HFFc6 (cell line): ENCODE measurements around the gene DACT3. TPM values are rescaled to one million over a fixed set of nuclear protein-coding genes. Genes with fewer than 3 reads are reported as not detected.

Experiments
- DNase-seq: peaks from one replicate; pipeline ENCODE4 v3.0.0-alpha.2; 2018
- H3K27ac Mint-ChIP-seq: 2 replicates; pipeline ENCODE4 v1.8.0; 2020; ENCODE audit warnings: mild to moderate bottlenecking, mixed read lengths
- H3K27me3 Mint-ChIP-seq: 2 replicates; pipeline ENCODE4 v1.8.0; 2021; ENCODE audit warnings: mild to moderate bottlenecking, moderate library complexity, mixed read lengths; ENCODE audit not compliant: insufficient read depth
- H3K36me3 Mint-ChIP-seq: 2 replicates; pipeline ENCODE4 v1.8.0; 2021; ENCODE audit warnings: low read depth, mixed read lengths
- H3K4me1 Mint-ChIP-seq: 2 replicates; pipeline ENCODE4 v1.8.0; 2020; ENCODE audit warnings: low read depth, mixed read lengths
- H3K4me3 Mint-ChIP-seq: 2 replicates; pipeline ENCODE4 v1.8.0; 2020; ENCODE audit warnings: mild to moderate bottlenecking, moderate library complexity, mixed read lengths
- H3K9me3 Mint-ChIP-seq: 2 replicates; pipeline ENCODE4 v1.8.0; 2020; ENCODE audit warnings: mild to moderate bottlenecking, mixed read lengths
- total RNA-seq, 6 experiments: library from RNA; stranded (reverse); fragmentation: NEBNext Ultra II Directional; extraction: Animal tissue kit (Norgen Biotek cat#: 25700); gene quantifications; 2 replicates in 1 of 6; 3 replicates in 5 of 6; pipeline ENCODE4 v1.2.3, GENCODE V29; 2021
- TF ChIP-seq, protein P1 (sequence below): fragments of 200-600 bp; sonication (generic); IDR thresholded peaks from 2 replicates; pipeline ENCODE4 v1.5.0; 2021; ENCODE audit warnings: antibody characterized with exemption, mild to moderate bottlenecking

DACT3 gene
- total RNA-seq, 6 experiments from 2014 or later, result 12.6 to 17.2 (median 15.5) TPM

DNA sequence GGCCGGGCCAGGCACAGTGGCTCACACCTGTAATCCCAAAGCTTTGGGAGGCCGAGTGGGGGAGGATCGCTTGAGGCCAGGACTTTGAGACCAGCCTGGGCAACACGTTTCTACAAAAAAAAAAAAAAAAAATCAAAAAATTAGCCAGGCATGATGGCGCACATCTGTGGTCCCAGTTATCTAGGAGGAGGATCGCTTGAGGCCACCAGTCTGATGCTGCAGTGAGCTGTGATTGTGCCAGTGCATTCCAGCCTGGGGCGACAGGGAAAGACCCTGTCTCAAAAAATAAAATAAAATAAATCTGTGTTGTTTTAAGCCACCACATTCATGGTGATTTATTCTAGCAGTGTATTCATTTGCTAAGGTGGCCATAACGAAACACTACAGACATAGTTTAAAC is 4.1 kb upstream of the DACT3 start:
- H3K4me1 Mint-ChIP-seq, result peaks cover 21% of the 10 kb centered on the region
- no peaks in the 10 kb centered on the region; the same call in 1 of the 2 replicates for H3K27me3 Mint-ChIP-seq
- no peak overlapping the region for H3K27ac Mint-ChIP-seq
- TF ChIP-seq, protein P1, sequence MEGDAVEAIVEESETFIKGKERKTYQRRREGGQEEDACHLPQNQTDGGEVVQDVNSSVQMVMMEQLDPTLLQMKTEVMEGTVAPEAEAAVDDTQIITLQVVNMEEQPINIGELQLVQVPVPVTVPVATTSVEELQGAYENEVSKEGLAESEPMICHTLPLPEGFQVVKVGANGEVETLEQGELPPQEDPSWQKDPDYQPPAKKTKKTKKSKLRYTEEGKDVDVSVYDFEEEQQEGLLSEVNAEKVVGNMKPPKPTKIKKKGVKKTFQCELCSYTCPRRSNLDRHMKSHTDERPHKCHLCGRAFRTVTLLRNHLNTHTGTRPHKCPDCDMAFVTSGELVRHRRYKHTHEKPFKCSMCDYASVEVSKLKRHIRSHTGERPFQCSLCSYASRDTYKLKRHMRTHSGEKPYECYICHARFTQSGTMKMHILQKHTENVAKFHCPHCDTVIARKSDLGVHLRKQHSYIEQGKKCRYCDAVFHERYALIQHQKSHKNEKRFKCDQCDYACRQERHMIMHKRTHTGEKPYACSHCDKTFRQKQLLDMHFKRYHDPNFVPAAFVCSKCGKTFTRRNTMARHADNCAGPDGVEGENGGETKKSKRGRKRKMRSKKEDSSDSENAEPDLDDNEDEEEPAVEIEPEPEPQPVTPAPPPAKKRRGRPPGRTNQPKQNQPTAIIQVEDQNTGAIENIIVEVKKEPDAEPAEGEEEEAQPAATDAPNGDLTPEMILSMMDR, result no peak
- no peak for DNase-seq
- no peaks in the 10 kb centered on the region for H3K36me3 Mint-ChIP-seq
- no peaks in the 10 kb centered on the region for H3K9me3 Mint-ChIP-seq
- H3K4me3 Mint-ChIP-seq, result no peak overlapping the region

DNA sequence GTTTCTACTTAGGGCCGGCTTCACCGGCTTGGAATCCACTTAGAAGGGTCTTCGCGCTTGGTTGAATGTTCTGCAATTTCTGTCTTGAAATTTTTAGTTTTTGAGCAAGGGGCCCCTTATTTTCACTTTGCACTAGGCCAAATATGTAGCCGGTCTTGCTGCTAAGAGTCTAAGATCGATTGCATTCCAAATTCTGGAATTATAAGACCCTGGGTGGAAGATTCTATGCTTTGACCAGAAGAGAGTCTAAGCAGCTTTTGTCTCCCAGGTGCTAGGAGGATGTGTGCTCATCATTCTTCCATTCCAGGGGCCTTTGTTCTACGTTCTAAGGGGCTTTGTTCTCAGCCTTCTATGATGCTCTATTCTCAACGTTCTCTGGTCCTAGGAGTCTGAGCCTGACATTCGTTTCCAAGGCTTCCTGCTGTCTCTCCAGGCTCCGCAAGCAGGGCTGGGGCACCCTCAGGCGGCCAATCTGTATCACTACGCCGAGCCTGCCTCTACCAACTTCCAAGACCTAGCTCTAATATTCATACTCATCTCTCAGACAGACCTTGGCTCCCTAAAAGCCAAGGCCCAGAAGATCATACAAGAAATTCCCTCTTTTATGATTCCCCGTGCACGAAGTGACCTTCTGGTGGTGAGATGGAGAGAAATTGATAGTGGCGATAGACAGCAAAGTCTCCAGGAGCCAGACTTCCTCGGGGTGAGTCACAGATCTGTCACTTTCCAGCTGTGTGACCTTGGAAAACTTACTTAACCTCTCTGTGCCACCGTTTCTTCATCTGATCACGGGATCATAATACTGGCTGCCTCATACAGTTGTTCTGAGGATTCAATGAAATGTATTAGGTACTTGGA is 982 bp upstream of the DACT3 start:
- Mint-ChIP-seq H3K9me3 (no peaks in the 10 kb centered on the region), H3K27me3 (peaks cover 2% of the 10 kb centered on the region), H3K4me1 (peaks cover 30% of the 10 kb centered on the region), H3K36me3 (peaks cover 1% of the 10 kb centered on the region; the same call in 1 of the 2 replicates), H3K4me3 (peak overlapping the region; percentile 88), H3K27ac (peak overlapping the region; percentile 83)
- peak; percentile 91 for DNase-seq
- TF ChIP-seq, protein P1, result peak; percentile 88

DNA sequence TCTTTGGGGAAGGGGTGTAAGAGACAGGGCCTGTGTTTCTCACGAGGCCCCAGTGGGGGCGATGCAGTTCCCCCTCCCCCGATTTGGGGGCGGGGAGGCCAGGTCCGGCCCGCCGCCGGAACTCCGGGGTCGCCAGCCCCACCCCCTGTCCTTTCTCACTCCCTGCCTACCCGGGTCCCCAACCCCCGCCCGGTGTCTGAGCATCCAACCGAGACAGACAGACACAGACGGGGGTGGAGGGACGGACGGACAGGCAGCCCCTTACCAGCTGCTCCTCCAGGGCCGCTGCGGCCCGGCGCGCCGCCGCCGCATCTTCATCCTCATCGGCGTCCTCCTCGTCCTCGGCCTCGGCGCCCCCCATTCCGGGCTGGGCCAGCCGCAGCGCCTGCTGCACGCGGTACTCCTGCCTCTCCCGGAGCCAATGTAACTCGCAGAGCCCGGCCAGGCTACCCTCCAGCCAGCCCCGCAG is 397 bp downstream of the DACT3 start:
- TF ChIP-seq, protein P1, result no peak; the same call in 1 of the 2 replicates
- H3K9me3 Mint-ChIP-seq, result no peaks in the 10 kb centered on the region
- peaks cover 8% of the 10 kb centered on the region for H3K36me3 Mint-ChIP-seq
- DNase-seq, result no peak
- H3K27me3 Mint-ChIP-seq, result peaks cover 2% of the 10 kb centered on the region
- H3K4me3 Mint-ChIP-seq, result peak overlapping the region; percentile 93
- H3K4me1 Mint-ChIP-seq, result peaks cover 30% of the 10 kb centered on the region
- H3K27ac Mint-ChIP-seq, result 0 out of 2 replicates have a peak overlapping the region, but pooled peaks have one; percentile 77

DNA sequence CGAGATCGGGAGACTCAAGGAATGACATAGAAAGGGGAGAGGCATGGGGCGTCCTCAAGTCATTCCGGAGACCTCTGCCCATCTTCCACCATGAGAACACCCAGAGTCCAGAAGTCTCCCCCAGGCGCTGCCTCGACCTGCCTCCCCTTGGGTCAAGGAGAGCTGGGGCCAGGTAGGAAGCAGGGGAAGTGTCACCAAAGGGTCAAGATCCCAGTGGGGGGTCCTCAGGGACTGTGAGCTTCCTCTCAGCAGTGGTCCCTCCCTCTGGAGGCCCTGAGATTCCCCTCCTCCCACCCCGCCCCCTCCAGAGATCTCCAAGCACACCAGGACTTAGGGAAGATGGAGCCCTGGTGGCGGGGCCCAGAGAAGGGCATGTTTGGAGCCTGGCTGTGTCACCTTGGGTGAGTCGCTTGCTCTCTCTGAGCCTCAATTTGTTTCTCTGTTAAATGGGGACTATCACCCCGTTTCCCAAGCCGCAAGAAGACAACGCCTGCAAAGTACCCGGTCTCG is 919 bp downstream of the DACT3 start:
- Mint-ChIP-seq H3K27ac (peak overlapping the region; percentile 77), H3K36me3 (peaks cover 9% of the 10 kb centered on the region), H3K27me3 (peaks cover 2% of the 10 kb centered on the region), H3K4me3 (peak overlapping the region; percentile 93), H3K9me3 (no peaks in the 10 kb centered on the region), H3K4me1 (peaks cover 32% of the 10 kb centered on the region)
- no peak for DNase-seq
- TF ChIP-seq, protein P1, result 0 out of 2 replicates have a peak, but pooled peaks have one; percentile 15

DNA sequence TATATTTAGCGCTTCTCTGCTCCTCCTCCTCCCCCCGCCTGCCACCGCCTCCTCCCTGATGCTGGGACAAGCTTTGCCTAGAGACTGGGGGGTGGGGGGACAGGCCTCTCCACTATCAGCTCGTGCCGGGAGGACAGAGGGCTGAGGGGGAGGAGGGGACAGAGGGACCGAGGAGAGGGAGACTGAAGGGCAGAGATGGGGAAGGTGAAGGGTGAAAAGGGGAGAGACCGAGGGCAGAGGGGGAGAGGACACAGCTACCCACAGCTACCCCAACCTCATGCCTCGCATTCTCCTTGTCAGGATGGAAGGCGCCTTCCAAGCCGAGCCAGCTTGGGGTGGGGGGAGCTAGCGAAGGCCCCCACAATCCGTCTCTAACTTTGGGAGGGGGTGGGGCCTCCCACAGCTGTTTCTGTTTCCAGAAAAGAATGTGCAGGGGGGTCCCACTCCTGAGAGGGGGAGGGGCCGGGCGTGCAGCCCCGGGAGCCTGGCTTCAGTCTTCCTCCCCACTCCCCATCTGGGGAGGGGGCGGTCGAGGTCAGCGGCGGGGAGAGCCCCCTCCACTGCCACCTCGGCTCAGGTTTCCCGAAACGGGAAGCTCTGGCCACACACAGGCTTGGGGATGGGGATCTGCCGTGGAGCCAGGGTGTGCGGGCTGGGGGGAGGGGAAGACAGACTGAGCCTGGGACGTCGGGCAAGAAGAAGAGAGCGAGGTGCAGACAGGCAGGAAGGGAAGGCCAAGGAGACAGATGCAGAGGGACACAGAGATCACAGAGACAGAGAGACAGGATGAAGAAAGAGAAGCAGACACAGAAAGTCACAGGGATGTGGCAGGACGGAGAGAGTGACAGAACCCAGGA is 1.6 kb downstream of the DACT3 start:
- Mint-ChIP-seq H3K27me3 (peaks cover 2% of the 10 kb centered on the region; the same call in 1 of the 2 replicates), H3K36me3 (peaks cover 12% of the 10 kb centered on the region), H3K4me1 (peaks cover 36% of the 10 kb centered on the region), H3K9me3 (no peaks in the 10 kb centered on the region), H3K4me3 (peak overlapping the region; percentile 93), H3K27ac (peak overlapping the region; percentile 77)
- TF ChIP-seq, protein P1, result no peak
- DNase-seq, result no peak
